Thyroid gland (tissue), 4 donors: ENCODE data around the gene FBLN1.

Experiments
- CTCF ChIP-seq, 6 experiments: fragments of 200-600 bp in 3 of 6; fragments of 450-650 bp in 3 of 6; sonication (generic) in 3 of 6; IDR thresholded peaks; one replicate each; pipeline ENCODE4 v1.5.1; 2016 to 2019; ENCODE audit warnings: antibody characterized with exemption in 6 of 6, mild to moderate bottlenecking in 2 of 6, inconsistent platforms in 1 of 6, moderate library complexity in 1 of 6
- POLR2A ChIP-seq, 2 donors: fragments of 450-650 bp; IDR thresholded peaks; one replicate each; pipeline ENCODE4 v1.6.1; 2017; ENCODE audit warnings: antibody characterized with exemption in 2 of 2, mild to moderate bottlenecking in 2 of 2, moderate library complexity in 1 of 2

GRCh38 chr22:45589556-45589955 lies 86.9 kb downstream of the FBLN1 start:
- TF ChIP-seq POLR2A (IDR thresholded peaks at IDR 0.05) (no peak), CTCF (IDR thresholded peaks at IDR 0.05) (no peak)
